Measurements from ENCODE around the gene CPT2. TPM values are rescaled to one million over a fixed set of nuclear protein-coding genes. Genes with fewer than 3 reads are reported as not detected.

Gene CPT2
- total and polyA plus RNA-seq, 2 of the 13 experiments (the other 11 are each of a cell fraction or from before 2014, with no cell fraction given) = 12.6 to 14.6 TPM

- TF ChIP-seq ZNF407 (CRISPR knock-in tag; IDR thresholded peaks at IDR 0.05; ENCODE audit: not compliant biosample characterization) (no peak), FOXP4 (CRISPR knock-in tag; IDR thresholded peaks at IDR 0.05) (peak; percentile 63), ZUFSP (CRISPR knock-in tag; IDR thresholded peaks at IDR 0.05; ENCODE audit: borderline replicate concordance) (no peak), BCLAF1 (IDR thresholded peaks at IDR 0.05) (no peak), ZFP41 (CRISPR knock-in tag; IDR thresholded peaks at IDR 0.05; ENCODE audit: borderline replicate concordance) (peak; percentile 92), KDM3A (CRISPR knock-in tag; IDR thresholded peaks at IDR 0.05; ENCODE audit: low read depth) (no peak; the same call in 1 of the 2 replicates), MED1 (CRISPR knock-in tag; IDR thresholded peaks at IDR 0.05) (peak; percentile 80), HIVEP1 (CRISPR knock-in tag; IDR thresholded peaks at IDR 0.05) (peak; percentile 92), HNRNPK (IDR thresholded peaks at IDR 0.05; ENCODE audit: low read depth, low read length, poor library complexity, severe bottlenecking) (peak; percentile 93), ZNF513 (CRISPR knock-in tag; conservative IDR thresholded peaks at IDR 0.05) (peak; percentile 86; the same call in 1 of the 2 replicates)
These were observed 23.7 kb downstream of the CPT2 start, which contains the start of gene CZIB (continued) for GRCh38 chr1:53220171-53220961.
